ENCODE measurements around the gene SYNE1. TPM values are rescaled to one million over a fixed set of nuclear protein-coding genes. Genes with fewer than 3 reads are reported as not detected.

The SYNE1 gene
- total and polyA plus RNA-seq, 2 experiments from 2014 or later = 14.6 to 83.9 TPM

GRCh38 chr6:152680151-152680550, 43.0 kb upstream of the SYNE1 start:
- no peak for TF ChIP-seq CTCF (IDR thresholded peaks at IDR 0.05; ENCODE audit: low read depth, low read length)
- H3K27me3 ChIP-seq = no peaks in the 10 kb centered on the region
- H3K4me3 ChIP-seq = no peak overlapping the region
- no peak overlapping the region for H3K27ac ChIP-seq
- no peaks in the 10 kb centered on the region for H3K36me3 ChIP-seq
- no peaks in the 10 kb centered on the region for H3K9me3 ChIP-seq (ENCODE audit: low read depth)
- no peak for DNase-seq (ENCODE audit: low read depth in 1 of 2, low spot score in 1 of 2)
- H3K4me1 ChIP-seq (ENCODE audit: low read depth) = no peaks in the 10 kb centered on the region

GRCh38 chr6:152673236-152673635, 36.1 kb upstream of the SYNE1 start:
- Histone ChIP-seq H3K4me3 (no peak overlapping the region), H3K9me3 (ENCODE audit: low read depth) (no peaks in the 10 kb centered on the region), H3K36me3 (no peaks in the 10 kb centered on the region), H3K27ac (no peak overlapping the region), H3K27me3 (no peaks in the 10 kb centered on the region), H3K4me1 (ENCODE audit: low read depth) (no peaks in the 10 kb centered on the region)
- TF ChIP-seq CTCF (IDR thresholded peaks at IDR 0.05; ENCODE audit: low read depth, low read length) = no peak
- DNase-seq (ENCODE audit: low read depth in 1 of 2, low spot score in 1 of 2) = peak in 1 of 2 donors; percentile 18

- H3K36me3 ChIP-seq = no peaks in the 10 kb centered on the region
- H3K27ac ChIP-seq = no peak overlapping the region
- no peak overlapping the region for H3K4me3 ChIP-seq
- H3K27me3 ChIP-seq = no peaks in the 10 kb centered on the region
- no peaks in the 10 kb centered on the region for H3K9me3 ChIP-seq (ENCODE audit: low read depth)
- no peaks in the 10 kb centered on the region for H3K4me1 ChIP-seq (ENCODE audit: low read depth)
- peak in 1 of 2 donors; percentile 47 for DNase-seq (ENCODE audit: low read depth in 1 of 2, low spot score in 1 of 2)
- TF ChIP-seq CTCF (IDR thresholded peaks at IDR 0.05; ENCODE audit: low read depth, low read length) = no peak
Measured at GRCh38 chr6:152671171-152671570, 34.0 kb upstream of the SYNE1 start.

GRCh38 chr6:152669895-152670294, 32.7 kb upstream of the SYNE1 start:
- peak; percentile 40 for TF ChIP-seq CTCF (IDR thresholded peaks at IDR 0.05; ENCODE audit: low read depth, low read length)
- peak; percentile 26 to 60 for DNase-seq (ENCODE audit: low read depth in 1 of 2, low spot score in 1 of 2)
- no peaks in the 10 kb centered on the region for H3K4me1 ChIP-seq (ENCODE audit: low read depth)

GRCh38 chr6:152661776-152662175, 24.6 kb upstream of the SYNE1 start:
- Histone ChIP-seq H3K27me3 (no peaks in the 10 kb centered on the region), H3K27ac (no peak overlapping the region), H3K9me3 (ENCODE audit: low read depth) (no peaks in the 10 kb centered on the region), H3K4me3 (no peak overlapping the region), H3K36me3 (no peaks in the 10 kb centered on the region), H3K4me1 (ENCODE audit: low read depth) (no peaks in the 10 kb centered on the region)
- no peak for TF ChIP-seq CTCF (IDR thresholded peaks at IDR 0.05; ENCODE audit: low read depth, low read length)
- no peak for DNase-seq (ENCODE audit: low read depth in 1 of 2, low spot score in 1 of 2)

More at GRCh38 chr6:152669895-152670294, 32.7 kb upstream of the SYNE1 start:
- Histone ChIP-seq H3K4me3 (no peak overlapping the region), H3K27me3 (no peaks in the 10 kb centered on the region), H3K36me3 (no peaks in the 10 kb centered on the region), H3K27ac (no peak overlapping the region), H3K9me3 (ENCODE audit: low read depth) (no peaks in the 10 kb centered on the region)

- DNase-seq (ENCODE audit: low read depth in 1 of 2, low spot score in 1 of 2) = no peak
- no peaks in the 10 kb centered on the region for H3K36me3 ChIP-seq
- no peak for TF ChIP-seq CTCF (IDR thresholded peaks at IDR 0.05; ENCODE audit: low read depth, low read length)
- H3K4me1 ChIP-seq (ENCODE audit: low read depth) = no peaks in the 10 kb centered on the region
- no peaks in the 10 kb centered on the region for H3K27me3 ChIP-seq
- H3K9me3 ChIP-seq (ENCODE audit: low read depth) = no peaks in the 10 kb centered on the region
- H3K4me3 ChIP-seq = no peak overlapping the region
- H3K27ac ChIP-seq = no peak overlapping the region
Measured at GRCh38 chr6:152651986-152652385, 14.8 kb upstream of the SYNE1 start.

Data from cardiac muscle cell (in vitro differentiated cells and primary cell).